ENCODE data around the gene HLA-E. TPM values are rescaled to one million over a fixed set of nuclear protein-coding genes. Genes with fewer than 3 reads are reported as not detected.
"Not testable (repeated sequence)": the region's sequence is repeated elsewhere in the genome, so short reads cannot be mapped to it uniquely, and the experiment has no call there.

HLA-E gene
- total and polyA plus RNA-seq, 2 donors (not counting 1 experiment from before 2014, with no cell fraction given) = 183 to 254 TPM

- no peak overlapping the region for H3K9ac ChIP-seq (ENCODE audit: insufficient read depth, low read length)
- TF ChIP-seq CTCF (conservative IDR thresholded peaks at IDR 0.05 in 1 of 2, IDR thresholded peaks at IDR 0.05 in 1 of 2; ENCODE audit: low read depth in 1 of 2, low read length in 2 of 2) (no peak), EZH2 (IDR thresholded peaks at IDR 0.05; ENCODE audit: low read length, missing control alignments) (no peak)
- H3K4me3 ChIP-seq (replicated peaks in 1 of 4; ENCODE audit: control extremely low read depth in 1 of 4, insufficient read depth in 1 of 4, low read depth in 3 of 4, low read length in 4 of 4) = no peak overlapping the region
- H3K27ac ChIP-seq (ENCODE audit: insufficient read depth, low read length) = no peak overlapping the region
- H3K9me3 ChIP-seq (ENCODE audit: control insufficient read depth, insufficient read depth, low read depth, low read length) = no peaks in the 10 kb centered on the region
- no peak overlapping the region for H3K4me2 ChIP-seq (ENCODE audit: extremely low read depth, insufficient read depth, low read length)
- no peak overlapping the region for H2AFZ ChIP-seq (ENCODE audit: low read length)
- H3K79me2 ChIP-seq (ENCODE audit: control insufficient read depth, insufficient read depth, low read length) = peaks cover 5% of the 10 kb centered on the region
- H3K4me1 ChIP-seq (ENCODE audit: control insufficient read depth, extremely low read depth, insufficient read depth, low read length) = peaks cover 9% of the 10 kb centered on the region
- no peaks in the 10 kb centered on the region for H4K20me1 ChIP-seq (ENCODE audit: control insufficient read depth, extremely low read depth, insufficient read depth, low read length)
- peaks cover 14% of the 10 kb centered on the region for H3K36me3 ChIP-seq (ENCODE audit: control insufficient read depth, insufficient read depth, low read length)
- DNase-seq (ENCODE audit: low read depth in 2 of 2) = no peak
- no peaks in the 10 kb centered on the region for H3K27me3 ChIP-seq (ENCODE audit: control insufficient read depth, insufficient read depth, low read length)
Measured at GRCh38 chr6:30495993-30496392, 6.7 kb downstream of the HLA-E start.

DNA sequence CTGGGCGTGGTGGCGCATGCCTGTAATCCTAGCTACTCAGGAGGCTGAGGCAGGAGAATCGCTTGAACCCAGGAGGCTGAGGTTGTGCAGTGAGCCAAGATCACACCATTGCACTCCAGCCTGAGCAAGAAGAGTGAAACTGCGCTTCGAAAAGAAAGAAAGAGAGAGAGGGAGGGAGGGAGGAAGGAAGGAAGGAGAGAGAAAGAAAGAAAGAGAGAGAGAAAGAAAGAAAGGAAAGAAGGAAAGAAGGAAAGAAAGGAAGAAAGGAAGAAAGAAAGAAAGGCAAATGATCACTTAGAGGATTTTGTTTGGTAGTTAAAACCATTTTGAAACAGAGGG, 7.9 kb downstream of the HLA-E start:
- not testable (repeated sequence) for H2AFZ ChIP-seq (ENCODE audit: low read length); DNase-seq (ENCODE audit: low read depth in 2 of 2)

GRCh38 chr6:30497714-30498113, 8.4 kb downstream of the HLA-E start:
- Histone ChIP-seq H3K27me3 (ENCODE audit: control insufficient read depth, insufficient read depth, low read length) (no peaks in the 10 kb centered on the region), H3K4me3 (replicated peaks in 1 of 4; ENCODE audit: control extremely low read depth in 1 of 4, insufficient read depth in 1 of 4, low read depth in 3 of 4, low read length in 4 of 4) (no peak overlapping the region), H3K27ac (ENCODE audit: insufficient read depth, low read length) (no peak overlapping the region), H2AFZ (ENCODE audit: low read length) (no peak overlapping the region), H3K4me2 (ENCODE audit: extremely low read depth, insufficient read depth, low read length) (no peak overlapping the region), H3K9me3 (ENCODE audit: control insufficient read depth, insufficient read depth, low read depth, low read length) (no peaks in the 10 kb centered on the region), H3K36me3 (ENCODE audit: control insufficient read depth, insufficient read depth, low read length) (no peaks in the 10 kb centered on the region), H3K9ac (ENCODE audit: insufficient read depth, low read length) (no peak overlapping the region), H3K79me2 (ENCODE audit: control insufficient read depth, insufficient read depth, low read length) (no peaks in the 10 kb centered on the region), H4K20me1 (ENCODE audit: control insufficient read depth, extremely low read depth, insufficient read depth, low read length) (no peaks in the 10 kb centered on the region), H3K4me1 (ENCODE audit: control insufficient read depth, extremely low read depth, insufficient read depth, low read length) (peaks cover 7% of the 10 kb centered on the region)
- DNase-seq (ENCODE audit: low read depth in 2 of 2) = no peak
- TF ChIP-seq CTCF (conservative IDR thresholded peaks at IDR 0.05 in 1 of 2, IDR thresholded peaks at IDR 0.05 in 1 of 2; ENCODE audit: low read depth in 1 of 2, low read length in 2 of 2) = no peak

More for the DNA sequence above, 7.9 kb downstream of the HLA-E start:
- not testable (repeated sequence) for H3K36me3 ChIP-seq (ENCODE audit: control insufficient read depth, insufficient read depth, low read length); H3K9ac ChIP-seq (ENCODE audit: insufficient read depth, low read length); H3K79me2 ChIP-seq (ENCODE audit: control insufficient read depth, insufficient read depth, low read length); H3K4me3 ChIP-seq (replicated peaks in 1 of 4; ENCODE audit: control extremely low read depth in 1 of 4, insufficient read depth in 1 of 4, low read depth in 3 of 4, low read length in 4 of 4); H3K27ac ChIP-seq (ENCODE audit: insufficient read depth, low read length); H4K20me1 ChIP-seq (ENCODE audit: control insufficient read depth, extremely low read depth, insufficient read depth, low read length); H3K9me3 ChIP-seq (ENCODE audit: control insufficient read depth, insufficient read depth, low read depth, low read length); H3K4me1 ChIP-seq (ENCODE audit: control insufficient read depth, extremely low read depth, insufficient read depth, low read length); H3K4me2 ChIP-seq (ENCODE audit: extremely low read depth, insufficient read depth, low read length); H3K27me3 ChIP-seq (ENCODE audit: control insufficient read depth, insufficient read depth, low read length)

DNA sequence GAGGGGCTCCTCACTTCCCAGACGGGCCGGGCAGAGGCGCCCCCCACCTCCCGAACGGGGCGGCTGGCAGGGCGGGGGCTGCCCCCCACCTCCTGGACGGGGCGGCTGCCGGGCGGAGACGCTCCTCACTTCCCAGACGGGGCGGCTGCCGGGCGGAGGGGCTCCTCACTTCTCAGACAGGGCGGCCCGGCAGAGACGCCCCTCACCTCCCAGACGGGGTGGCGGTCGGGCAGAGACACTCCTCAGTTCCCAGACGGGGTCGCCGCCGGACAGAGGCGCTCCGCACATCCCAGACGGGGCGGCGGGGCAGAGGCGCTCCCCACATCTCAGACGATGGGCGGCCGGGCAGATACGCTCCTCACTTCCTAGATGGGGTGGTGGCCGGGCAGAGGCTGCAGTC, 9.4 kb downstream of the HLA-E start:
- H4K20me1 ChIP-seq (ENCODE audit: control insufficient read depth, extremely low read depth, insufficient read depth, low read length); H3K4me1 ChIP-seq (ENCODE audit: control insufficient read depth, extremely low read depth, insufficient read depth, low read length); H3K9me3 ChIP-seq (ENCODE audit: control insufficient read depth, insufficient read depth, low read depth, low read length); DNase-seq (ENCODE audit: low read depth in 2 of 2); H3K27ac ChIP-seq (ENCODE audit: insufficient read depth, low read length); H2AFZ ChIP-seq (ENCODE audit: low read length); H3K36me3 ChIP-seq (ENCODE audit: control insufficient read depth, insufficient read depth, low read length); H3K79me2 ChIP-seq (ENCODE audit: control insufficient read depth, insufficient read depth, low read length); H3K4me3 ChIP-seq (replicated peaks in 1 of 4; ENCODE audit: control extremely low read depth in 1 of 4, insufficient read depth in 1 of 4, low read depth in 3 of 4, low read length in 4 of 4); H3K4me2 ChIP-seq (ENCODE audit: extremely low read depth, insufficient read depth, low read length); H3K27me3 ChIP-seq (ENCODE audit: control insufficient read depth, insufficient read depth, low read length); H3K9ac ChIP-seq (ENCODE audit: insufficient read depth, low read length): not testable (repeated sequence)

All from fibroblast of lung (primary cell).